Measurements from ENCODE around the gene ATAD3C. TPM values are rescaled to one million over a fixed set of nuclear protein-coding genes. Genes with fewer than 3 reads are reported as not detected.
A peak's percentile ranks its signal among the peaks of the same experiment; 100 is the strongest.
"Not testable (repeated sequence)": the region's sequence is repeated elsewhere in the genome, so short reads cannot be mapped to it uniquely, and the experiment has no call there.

ATAD3C gene
- total RNA-seq, 6 experiments from 2014 or later, result 0.09 TPM; not detected in 5

- Mint-ChIP-seq H3K9me3 (peaks cover 7% of the 10 kb centered on the region; the same call in 1 of the 2 replicates), H3K4me1 (ENCODE audit: low read depth) (peaks cover 20% of the 10 kb centered on the region), H3K4me3 (peak overlapping the region; percentile 93), H3K27ac (peak overlapping the region; percentile 78), H3K36me3 (ENCODE audit: low read depth) (peaks cover 60% of the 10 kb centered on the region), H3K27me3 (ENCODE audit: insufficient read depth) (peaks cover 7% of the 10 kb centered on the region; the same call in 1 of the 2 replicates)
- peak; percentile 34 for DNase-seq
- peak; percentile 40; the same call in 1 of the 2 replicates for TF ChIP-seq CTCF (IDR thresholded peaks at IDR 0.05)
Measured at GRCh38 chr1:1407636-1408318, 41.7 kb upstream of the ATAD3C start.

GRCh38 chr1:1410238-1410637 is 39.3 kb upstream of the ATAD3C start:
- Mint-ChIP-seq H3K36me3 (ENCODE audit: low read depth) (peaks cover 48% of the 10 kb centered on the region), H3K4me1 (ENCODE audit: low read depth) (peaks cover 14% of the 10 kb centered on the region)
- H3K27me3 Mint-ChIP-seq (ENCODE audit: insufficient read depth); H3K4me3 Mint-ChIP-seq; H3K9me3 Mint-ChIP-seq; DNase-seq; H3K27ac Mint-ChIP-seq: not testable (repeated sequence)

- H3K27ac Mint-ChIP-seq, result no peak overlapping the region
- no peak overlapping the region for H3K4me3 Mint-ChIP-seq
- TF ChIP-seq CTCF (IDR thresholded peaks at IDR 0.05), result no peak
- peaks cover 35% of the 10 kb centered on the region for H3K36me3 Mint-ChIP-seq (ENCODE audit: low read depth)
- DNase-seq, result no peak
- H3K4me1 Mint-ChIP-seq (ENCODE audit: low read depth), result peaks cover 9% of the 10 kb centered on the region
- peaks cover 4% of the 10 kb centered on the region; the same call in 1 of the 2 replicates for H3K27me3 Mint-ChIP-seq (ENCODE audit: insufficient read depth)
- peaks cover 7% of the 10 kb centered on the region; the same call in 1 of the 2 replicates for H3K9me3 Mint-ChIP-seq
Measured at GRCh38 chr1:1411626-1412025, 37.9 kb upstream of the ATAD3C start.

- H3K4me3 Mint-ChIP-seq; H3K9me3 Mint-ChIP-seq; H3K4me1 Mint-ChIP-seq (ENCODE audit: low read depth); H3K27me3 Mint-ChIP-seq (ENCODE audit: insufficient read depth); H3K27ac Mint-ChIP-seq; DNase-seq: not testable (repeated sequence)
- peaks cover 35% of the 10 kb centered on the region for H3K36me3 Mint-ChIP-seq (ENCODE audit: low read depth)
Measured at GRCh38 chr1:1412311-1412902, 37.1 kb upstream of the ATAD3C start.

GRCh38 chr1:1415751-1416150 is 33.7 kb upstream of the ATAD3C start:
- Mint-ChIP-seq H3K9me3 (peaks cover 7% of the 10 kb centered on the region; the same call in 1 of the 2 replicates), H3K4me1 (ENCODE audit: low read depth) (no peaks in the 10 kb centered on the region), H3K27ac (no peak overlapping the region), H3K4me3 (no peak overlapping the region), H3K36me3 (ENCODE audit: low read depth) (peaks cover 14% of the 10 kb centered on the region; the same call in 1 of the 2 replicates), H3K27me3 (ENCODE audit: insufficient read depth) (peaks cover 4% of the 10 kb centered on the region)
- DNase-seq, result no peak
- no peak for TF ChIP-seq CTCF (IDR thresholded peaks at IDR 0.05)

GRCh38 chr1:1417396-1417795 is 32.1 kb upstream of the ATAD3C start:
- not testable (repeated sequence) for H3K36me3 Mint-ChIP-seq (ENCODE audit: low read depth); H3K4me3 Mint-ChIP-seq; H3K4me1 Mint-ChIP-seq (ENCODE audit: low read depth); H3K27me3 Mint-ChIP-seq (ENCODE audit: insufficient read depth); H3K27ac Mint-ChIP-seq; H3K9me3 Mint-ChIP-seq; DNase-seq

- H3K4me1 Mint-ChIP-seq (ENCODE audit: low read depth); H3K9me3 Mint-ChIP-seq; H3K27ac Mint-ChIP-seq; H3K36me3 Mint-ChIP-seq (ENCODE audit: low read depth); DNase-seq; H3K27me3 Mint-ChIP-seq (ENCODE audit: insufficient read depth); H3K4me3 Mint-ChIP-seq: not testable (repeated sequence)
Measured at GRCh38 chr1:1417825-1418463, 31.5 kb upstream of the ATAD3C start.
